Measurements from ENCODE around the gene ATXN1.

ATXN1 gene

DNA sequence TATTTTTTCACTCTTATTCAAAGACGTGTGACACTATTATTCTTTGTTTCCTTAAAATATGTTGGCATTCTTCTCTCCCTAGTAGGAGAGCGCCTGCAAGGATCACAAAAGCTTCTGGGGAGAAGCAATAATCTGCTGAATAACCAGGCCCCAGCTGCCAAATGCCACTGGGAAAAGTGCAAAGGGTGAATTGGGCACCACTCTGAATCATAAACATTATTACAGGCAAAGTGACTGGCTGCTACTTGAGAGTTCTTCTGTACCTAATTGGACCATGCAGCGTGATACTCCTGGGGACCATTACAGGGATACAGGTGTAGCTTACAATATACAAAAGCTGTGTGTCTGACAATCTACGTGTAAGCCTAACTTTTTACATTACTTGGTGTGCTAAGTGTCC, 152.8 kb downstream of the ATXN1 start:
- no peak overlapping the region for H2AFZ ChIP-seq (ENCODE audit: low read depth)
- TF ChIP-seq, protein P1, sequence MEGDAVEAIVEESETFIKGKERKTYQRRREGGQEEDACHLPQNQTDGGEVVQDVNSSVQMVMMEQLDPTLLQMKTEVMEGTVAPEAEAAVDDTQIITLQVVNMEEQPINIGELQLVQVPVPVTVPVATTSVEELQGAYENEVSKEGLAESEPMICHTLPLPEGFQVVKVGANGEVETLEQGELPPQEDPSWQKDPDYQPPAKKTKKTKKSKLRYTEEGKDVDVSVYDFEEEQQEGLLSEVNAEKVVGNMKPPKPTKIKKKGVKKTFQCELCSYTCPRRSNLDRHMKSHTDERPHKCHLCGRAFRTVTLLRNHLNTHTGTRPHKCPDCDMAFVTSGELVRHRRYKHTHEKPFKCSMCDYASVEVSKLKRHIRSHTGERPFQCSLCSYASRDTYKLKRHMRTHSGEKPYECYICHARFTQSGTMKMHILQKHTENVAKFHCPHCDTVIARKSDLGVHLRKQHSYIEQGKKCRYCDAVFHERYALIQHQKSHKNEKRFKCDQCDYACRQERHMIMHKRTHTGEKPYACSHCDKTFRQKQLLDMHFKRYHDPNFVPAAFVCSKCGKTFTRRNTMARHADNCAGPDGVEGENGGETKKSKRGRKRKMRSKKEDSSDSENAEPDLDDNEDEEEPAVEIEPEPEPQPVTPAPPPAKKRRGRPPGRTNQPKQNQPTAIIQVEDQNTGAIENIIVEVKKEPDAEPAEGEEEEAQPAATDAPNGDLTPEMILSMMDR (conservative IDR thresholded peaks at IDR 0.05; ENCODE audit: low read depth, low read length), result no peak

DNA sequence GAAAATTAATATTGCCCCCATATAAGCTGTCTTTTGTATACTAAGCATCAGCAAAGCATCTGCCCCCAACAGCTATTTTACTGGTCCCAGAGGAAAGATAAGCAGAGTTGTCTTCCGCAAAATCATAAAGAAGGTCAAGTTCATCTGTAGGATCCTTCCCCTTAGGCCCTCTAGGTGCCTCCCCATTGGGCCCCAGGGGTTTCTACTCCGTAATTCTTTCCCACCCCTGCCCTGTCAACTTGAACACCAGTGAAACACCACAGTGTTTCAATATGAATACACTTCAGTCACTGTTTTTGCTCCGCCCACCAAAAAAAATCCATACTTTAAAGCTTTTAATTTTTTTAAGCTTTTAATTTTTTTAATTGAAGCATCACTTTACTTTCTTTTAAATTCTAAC, 159.2 kb downstream of the ATXN1 start:
- no peaks in the 10 kb centered on the region for H4K20me1 ChIP-seq (ENCODE audit: insufficient read depth)
- no peak overlapping the region for H3K4me2 ChIP-seq
- H3K79me2 ChIP-seq (ENCODE audit: insufficient read depth, low read depth), result no peaks in the 10 kb centered on the region
- H3K9ac ChIP-seq, result no peak overlapping the region
- H3K27ac ChIP-seq, result no peak overlapping the region
- no peaks in the 10 kb centered on the region for H3K4me1 ChIP-seq (ENCODE audit: low read depth, poor library complexity, severe bottlenecking)
- no peak overlapping the region for H2AFZ ChIP-seq (ENCODE audit: low read depth)
- no peaks in the 10 kb centered on the region for H3K27me3 ChIP-seq (ENCODE audit: insufficient read depth, low read depth)
- H3K4me3 ChIP-seq (IDR thresholded peaks at IDR 0.05; ENCODE audit: insufficient read depth, low read depth, low read length), result no peak overlapping the region
- TF ChIP-seq, protein P1 (conservative IDR thresholded peaks at IDR 0.05; ENCODE audit: low read depth, low read length), result no peak
- H3K36me3 ChIP-seq (ENCODE audit: insufficient read depth), result no peaks in the 10 kb centered on the region

More for the DNA sequence above, 152.8 kb downstream of the ATXN1 start:
- Histone ChIP-seq H3K79me2 (ENCODE audit: insufficient read depth, low read depth) (no peaks in the 10 kb centered on the region), H3K9ac (no peak overlapping the region), H3K4me3 (IDR thresholded peaks at IDR 0.05; ENCODE audit: insufficient read depth, low read depth, low read length) (no peak overlapping the region), H3K27ac (no peak overlapping the region), H3K4me2 (no peak overlapping the region), H3K4me1 (ENCODE audit: low read depth, poor library complexity, severe bottlenecking) (no peaks in the 10 kb centered on the region), H3K27me3 (ENCODE audit: insufficient read depth, low read depth) (no peaks in the 10 kb centered on the region), H4K20me1 (ENCODE audit: insufficient read depth) (no peaks in the 10 kb centered on the region), H3K36me3 (ENCODE audit: insufficient read depth) (no peaks in the 10 kb centered on the region)

DNA sequence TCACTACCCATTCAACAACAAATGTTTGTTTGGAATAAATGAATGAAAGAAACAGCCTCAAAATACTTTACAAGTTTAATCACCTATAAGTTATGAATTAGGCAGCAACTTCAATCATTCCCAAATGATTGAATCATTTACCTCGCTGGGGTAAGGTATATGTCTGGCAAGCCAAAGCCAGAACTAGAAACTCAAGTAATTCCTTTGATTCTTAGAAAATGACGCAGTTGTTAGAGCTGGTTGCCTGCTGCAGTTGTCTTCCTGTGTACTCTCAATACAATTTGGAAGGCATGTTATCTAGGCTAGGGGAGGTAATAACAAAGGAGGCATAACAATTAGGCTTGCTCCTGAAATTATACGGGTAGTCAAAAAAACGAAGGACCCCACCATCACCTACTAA, 160.6 kb downstream of the ATXN1 start:
- Histone ChIP-seq H3K4me3 (IDR thresholded peaks at IDR 0.05; ENCODE audit: insufficient read depth, low read depth, low read length) (no peak overlapping the region), H3K27me3 (ENCODE audit: insufficient read depth, low read depth) (no peaks in the 10 kb centered on the region), H2AFZ (ENCODE audit: low read depth) (no peak overlapping the region), H3K4me2 (no peak overlapping the region), H3K4me1 (ENCODE audit: low read depth, poor library complexity, severe bottlenecking) (no peaks in the 10 kb centered on the region), H3K79me2 (ENCODE audit: insufficient read depth, low read depth) (no peaks in the 10 kb centered on the region), H3K9ac (no peak overlapping the region), H3K27ac (no peak overlapping the region), H3K36me3 (ENCODE audit: insufficient read depth) (no peaks in the 10 kb centered on the region), H4K20me1 (ENCODE audit: insufficient read depth) (no peaks in the 10 kb centered on the region)
- TF ChIP-seq, protein P1 (conservative IDR thresholded peaks at IDR 0.05; ENCODE audit: low read depth, low read length), result no peak

DNA sequence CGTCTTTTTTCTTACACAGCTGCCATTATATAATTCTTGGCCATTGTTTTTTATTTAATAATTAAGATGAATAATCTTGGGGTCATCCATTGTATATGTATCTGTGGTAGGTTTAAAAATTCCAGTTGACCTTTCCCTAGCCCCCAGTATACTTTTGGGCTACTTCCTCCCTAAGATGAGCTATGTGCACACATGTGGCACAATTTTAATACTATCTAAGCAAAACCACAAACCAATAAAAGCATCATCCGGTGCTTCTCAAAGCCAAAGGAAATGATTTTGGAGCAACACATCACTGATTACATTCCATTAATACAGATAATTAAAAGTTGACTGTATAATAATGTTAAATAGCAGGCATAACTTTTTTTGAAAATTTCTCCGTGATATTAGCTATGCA, 161.2 kb downstream of the ATXN1 start:
- Histone ChIP-seq H3K4me2 (no peak overlapping the region), H4K20me1 (ENCODE audit: insufficient read depth) (no peaks in the 10 kb centered on the region), H3K4me3 (IDR thresholded peaks at IDR 0.05; ENCODE audit: insufficient read depth, low read depth, low read length) (no peak overlapping the region), H2AFZ (ENCODE audit: low read depth) (no peak overlapping the region), H3K27me3 (ENCODE audit: insufficient read depth, low read depth) (no peaks in the 10 kb centered on the region), H3K36me3 (ENCODE audit: insufficient read depth) (no peaks in the 10 kb centered on the region), H3K27ac (no peak overlapping the region), H3K79me2 (ENCODE audit: insufficient read depth, low read depth) (no peaks in the 10 kb centered on the region), H3K9ac (no peak overlapping the region), H3K4me1 (ENCODE audit: low read depth, poor library complexity, severe bottlenecking) (no peaks in the 10 kb centered on the region)
- TF ChIP-seq, protein P1 (conservative IDR thresholded peaks at IDR 0.05; ENCODE audit: low read depth, low read length), result no peak

All from KMS-11 (cell line).